ENCODE measurements around the gene CFAP20DC.

The CFAP20DC gene

DNA sequence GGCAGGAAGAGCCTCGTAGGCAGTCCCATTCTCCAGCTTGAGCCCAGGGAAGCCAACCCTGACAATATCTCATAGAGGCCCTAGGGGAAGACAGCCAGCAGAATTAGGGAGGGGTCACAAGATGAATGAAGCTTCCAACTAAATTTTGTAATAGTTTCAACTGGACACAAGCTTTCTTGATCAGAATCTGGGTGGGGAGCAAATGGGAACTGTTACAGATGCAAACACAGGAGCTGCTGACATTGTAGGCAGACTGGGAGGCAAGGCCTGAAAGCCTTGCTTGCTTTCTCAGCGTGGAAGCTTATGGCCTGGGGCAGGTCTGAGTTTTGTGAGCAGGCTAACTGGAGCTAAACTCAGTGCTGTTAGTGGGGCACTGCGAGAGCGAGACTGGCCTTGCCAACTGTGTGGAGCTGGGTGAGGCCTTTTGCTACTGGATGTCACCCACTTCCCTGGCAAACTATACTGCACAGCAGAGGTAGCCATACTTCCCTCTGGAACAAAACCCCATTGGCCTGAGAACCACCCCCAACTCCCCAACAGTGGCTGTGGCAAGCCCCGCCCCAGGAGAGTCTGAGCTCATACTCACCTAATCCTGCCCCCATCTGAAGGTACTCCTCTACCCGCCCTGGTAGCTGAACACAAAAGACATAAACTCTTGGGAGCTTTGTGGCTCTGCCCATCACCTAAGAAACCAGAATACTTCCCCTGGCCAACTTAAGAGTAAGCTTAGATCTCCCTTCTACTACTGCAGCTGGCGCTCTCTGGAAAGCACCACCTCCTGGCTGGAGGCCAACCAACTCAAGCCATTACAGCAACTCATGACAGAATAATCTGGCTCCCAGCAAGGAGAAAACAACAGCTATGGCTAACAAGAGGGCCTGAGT, 42.9 kb downstream of the CFAP20DC start:
- no peak for TF ChIP-seq CTCF (IDR thresholded peaks at IDR 0.05; ENCODE audit: low read depth, low read length, missing control alignments)
- DNase-seq (ENCODE audit: low read depth) = no peak

DNA sequence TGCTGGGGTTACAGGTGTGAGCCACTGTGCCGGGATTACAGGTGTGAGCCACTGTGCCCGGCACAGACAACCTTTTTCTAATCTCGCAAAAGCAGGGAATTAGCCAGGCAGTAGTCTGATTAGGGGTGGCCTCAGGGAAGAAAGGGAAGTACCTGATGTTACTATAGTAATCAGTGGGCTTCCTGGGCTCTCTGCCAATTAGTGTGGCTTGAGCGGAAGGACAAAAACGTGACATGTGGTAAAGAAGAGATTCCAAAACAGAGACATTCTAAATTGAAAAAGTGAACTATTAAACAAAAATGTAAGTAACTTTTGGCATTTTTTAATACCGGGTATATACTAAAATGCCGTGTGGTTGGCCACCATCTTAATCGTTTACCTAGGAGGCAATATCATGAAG, 48.1 kb downstream of the CFAP20DC start:
- H3K4me3 ChIP-seq (ENCODE audit: low read depth, low read length) = no peak overlapping the region
- no peak for DNase-seq (ENCODE audit: low read depth)
- no peak for TF ChIP-seq CTCF (IDR thresholded peaks at IDR 0.05; ENCODE audit: low read depth, low read length, missing control alignments)

More for the DNA sequence above, 42.9 kb downstream of the CFAP20DC start:
- no peak overlapping the region for H3K4me3 ChIP-seq (ENCODE audit: low read depth, low read length)

DNA sequence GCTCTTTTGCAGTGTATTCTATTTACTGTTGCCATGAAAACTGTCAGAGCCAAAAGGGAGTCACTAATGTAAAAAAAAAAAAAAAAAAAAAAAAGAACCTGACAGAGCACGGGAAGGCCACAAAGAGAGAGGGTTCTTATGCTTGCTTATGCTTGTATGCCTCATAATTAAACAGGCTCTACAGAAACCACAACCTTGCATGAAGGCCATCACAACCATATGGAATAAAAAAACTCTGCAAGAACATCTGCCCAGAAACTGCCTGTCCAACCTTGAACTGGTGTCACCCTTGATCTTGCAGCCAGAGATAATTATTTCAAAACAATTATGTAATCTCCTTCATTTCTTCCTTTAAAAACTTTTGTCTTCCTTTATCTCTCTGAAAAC, 50.1 kb downstream of the CFAP20DC start:
- no peak for TF ChIP-seq CTCF (IDR thresholded peaks at IDR 0.05; ENCODE audit: low read depth, low read length, missing control alignments)
- no peak for DNase-seq (ENCODE audit: low read depth)

DNA sequence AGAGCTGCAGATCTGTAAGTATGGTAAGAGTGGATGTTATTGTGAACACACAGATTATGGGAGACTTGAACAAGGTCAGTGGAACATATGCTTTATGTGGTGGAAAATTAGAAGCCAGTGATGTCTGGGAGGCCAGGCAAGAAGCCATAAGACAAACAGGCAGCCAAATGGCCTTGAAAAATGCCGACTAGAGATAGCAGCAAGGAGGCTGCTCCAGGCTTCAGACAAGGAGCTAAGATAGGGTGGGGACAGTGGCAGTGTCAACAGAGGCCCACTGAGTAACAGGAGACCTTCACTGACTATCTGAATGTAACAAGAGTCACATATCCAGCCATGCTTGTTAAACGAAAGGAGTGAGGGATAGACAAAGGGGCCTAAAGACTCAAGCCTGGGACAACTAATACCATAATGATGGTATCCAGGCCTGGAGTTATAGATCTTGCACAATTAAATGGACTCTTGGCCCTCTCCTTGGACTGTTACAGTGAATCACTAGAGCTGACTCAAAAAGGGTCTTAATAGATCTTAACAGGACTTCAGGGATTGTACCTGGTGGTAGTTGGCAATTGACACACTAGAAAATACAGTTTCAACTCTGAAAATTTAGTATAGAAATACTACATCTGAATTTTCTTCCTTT, 50.6 kb downstream of the CFAP20DC start:
- no peak for DNase-seq (ENCODE audit: low read depth)
- TF ChIP-seq CTCF (IDR thresholded peaks at IDR 0.05; ENCODE audit: low read depth, low read length, missing control alignments) = no peak
- no peak overlapping the region for H3K4me3 ChIP-seq (ENCODE audit: low read depth, low read length)

More for the DNA sequence above, 50.1 kb downstream of the CFAP20DC start:
- no peak overlapping the region for H3K4me3 ChIP-seq (ENCODE audit: low read depth, low read length)

GRCh38 chr3:58998476-58999117, 51.2 kb downstream of the CFAP20DC start:
- DNase-seq (ENCODE audit: low read depth) = peak; percentile 5
- TF ChIP-seq CTCF (IDR thresholded peaks at IDR 0.05; ENCODE audit: low read depth, low read length, missing control alignments) = no peak
- H3K4me3 ChIP-seq (ENCODE audit: low read depth, low read length) = no peak overlapping the region

DNA sequence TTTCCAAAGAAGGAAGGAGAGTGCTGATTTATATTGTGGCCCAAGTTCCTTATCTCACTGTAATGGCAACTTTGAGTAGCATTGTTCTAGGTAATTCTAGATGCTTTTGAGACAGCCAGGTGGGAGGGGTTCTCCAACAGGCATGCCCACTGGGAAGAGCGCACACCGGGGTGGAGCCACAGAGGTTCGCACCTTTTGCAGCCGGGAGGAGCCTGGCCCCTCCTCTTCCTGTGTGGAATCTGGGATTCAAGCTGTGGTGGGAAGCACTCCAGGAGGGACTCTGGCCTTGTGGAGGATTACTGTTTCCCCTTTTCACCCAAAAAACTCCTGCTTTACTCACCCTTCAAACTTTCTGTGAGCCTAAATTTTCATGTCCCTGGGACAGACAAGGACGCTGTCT, 53.1 kb downstream of the CFAP20DC start:
- H3K4me3 ChIP-seq (ENCODE audit: low read depth, low read length) = no peak overlapping the region
- no peak for TF ChIP-seq CTCF (IDR thresholded peaks at IDR 0.05; ENCODE audit: low read depth, low read length, missing control alignments)
- no peak for DNase-seq (ENCODE audit: low read depth)

Data from GM12864 (cell line).